Stomach (tissue), 9 donors: Measurements from ENCODE around the gene RASL12. TPM values are rescaled to one million over a fixed set of nuclear protein-coding genes. Genes with fewer than 3 reads are reported as not detected.
A peak's percentile ranks its signal among the peaks of the same experiment; 100 is the strongest.

Experiments
- DNase-seq, 2 donors: peaks; one replicate each; pipeline versions ENCODE4 v3.0.0 to v3.0.0-alpha.2; 2013 to 2019
- H3K27ac ChIP-seq, 5 donors: fragments of 200-600 bp in 4 of 5; sonication (generic) in 4 of 5; one replicate each; pipeline ENCODE4 v1.5.1; 2013 to 2019; ENCODE audit warnings: mild to moderate bottlenecking in 1 of 5, moderate library complexity in 1 of 5
- H3K27me3 ChIP-seq, 3 donors: fragments of 200-600 bp; sonication (generic); one replicate each; pipeline ENCODE4 v1.5.1; 2017 to 2019; ENCODE audit warnings: mixed run types in 1 of 3
- H3K36me3 ChIP-seq, 4 donors: fragments of 200-600 bp; sonication (generic); 1 replicate in 3 of 4; 2 replicates in 1 of 4; pipeline ENCODE4 v1.5.1; 2016 to 2019
- H3K4me1 ChIP-seq, 4 donors: fragments of 200-600 bp; sonication (generic); one replicate each; pipeline ENCODE4 v1.5.1; 2016 to 2019
- H3K4me3 ChIP-seq, 4 donors: fragments of 200-600 bp; sonication (generic) in 3 of 4; one replicate each; pipeline ENCODE4 v1.5.1; 2016 to 2019; ENCODE audit warnings: mild to moderate bottlenecking in 1 of 4
- H3K9me3 ChIP-seq, 4 donors: fragments of 200-600 bp; sonication (generic); one replicate each; pipeline ENCODE4 v1.5.1; 2016 to 2019
- EP300 ChIP-seq: sonication (generic); formaldehyde crosslinking; IDR thresholded peaks from one replicate; pipeline ENCODE4 v1.6.1; 2017; ENCODE audit warnings: antibody characterized with exemption
- POLR2A ChIP-seq, 4 donors: fragments of 450-650 bp; IDR thresholded peaks; one replicate each; pipeline ENCODE4 v1.6.1; 2016; ENCODE audit warnings: antibody characterized with exemption in 4 of 4, control low read depth in 2 of 4, mild to moderate bottlenecking in 1 of 4, moderate library complexity in 1 of 4
- POLR2AphosphoS5 ChIP-seq, 3 donors: sonication (generic); formaldehyde crosslinking; IDR thresholded peaks; one replicate each; pipeline ENCODE4 v1.6.1; 2016; ENCODE audit warnings: antibody characterized with exemption in 3 of 3
- WGBS, 5 donors: extraction: QIAGEN DNeasy Blood & Tissue Kit in 3 of 5; methylation state at CpG; one replicate each; pipeline versions ENCODE4 v1.1.5 to v1.1.7; 2013 to 2018; 5-methylcytosine and 5-hydroxymethylcytosine counted together
- intact Hi-C: fragments of 100-400 bp; cut with DNase I; formaldehyde crosslinking; loops from one replicate; pipeline ENCODE4 v1.15.1; 2023; ENCODE audit warnings: low total_unique reads
- polyA plus RNA-seq, 3 donors: library from polyadenylated mRNA; stranded (reverse); fragments of 200-250 nt; gene quantifications; one replicate each; pipeline ENCODE4 v1.2.3, GENCODE V29; 2013
- total RNA-seq, 5 donors: library from RNA; depleted of rRNA; stranded (reverse); fragments of >200 nt; gene quantifications; one replicate each; pipeline versions ENCODE4 v1.1.0 to v1.2.3, GENCODE V29; 2014 to 2016
- TF ChIP-seq, protein P1 (sequence below), 7 experiments: fragments of 450-650 bp in 4 of 7; fragments of 200-600 bp in 3 of 7; sonication (generic) in 3 of 7; IDR thresholded peaks; one replicate each; pipeline ENCODE4 v1.5.1; 2016 to 2019; ENCODE audit warnings: antibody characterized with exemption in 7 of 7, control low read depth in 2 of 7, mild to moderate bottlenecking in 1 of 7
- donor health status: healthy with polysubstance abuse.
- donor health status: Bipolar disorder and iron deficiency.
- donor health status: healthy.

The RASL12 gene
- total and polyA plus RNA-seq, 8 donors: 0.58 to 27.7 (median 10.9) TPM

- intact Hi-C loops: no loop called here
- Histone ChIP-seq H3K27ac (peak overlapping the region; percentile 42 to 88 (median 79)), H3K36me3 (no peaks in the 10 kb centered on the region), H3K27me3 (peaks cover 4 to 46% (median 22%) of the 10 kb centered on the region in 3 donors), H3K9me3 (no peaks in the 10 kb centered on the region), H3K4me1 (peaks cover 41 to 56% (median 45%) of the 10 kb centered on the region in 4 donors), H3K4me3 (no peak overlapping the region)
- WGBS, 5 donors: 56 to 75% (median 68%) methylated on average over 1 of the region's 1 CpG
- TF ChIP-seq POLR2AphosphoS5 (IDR thresholded peaks at IDR 0.05): peak in 2 of 3 donors; percentile 18 to 63
- TF ChIP-seq, protein P1, sequence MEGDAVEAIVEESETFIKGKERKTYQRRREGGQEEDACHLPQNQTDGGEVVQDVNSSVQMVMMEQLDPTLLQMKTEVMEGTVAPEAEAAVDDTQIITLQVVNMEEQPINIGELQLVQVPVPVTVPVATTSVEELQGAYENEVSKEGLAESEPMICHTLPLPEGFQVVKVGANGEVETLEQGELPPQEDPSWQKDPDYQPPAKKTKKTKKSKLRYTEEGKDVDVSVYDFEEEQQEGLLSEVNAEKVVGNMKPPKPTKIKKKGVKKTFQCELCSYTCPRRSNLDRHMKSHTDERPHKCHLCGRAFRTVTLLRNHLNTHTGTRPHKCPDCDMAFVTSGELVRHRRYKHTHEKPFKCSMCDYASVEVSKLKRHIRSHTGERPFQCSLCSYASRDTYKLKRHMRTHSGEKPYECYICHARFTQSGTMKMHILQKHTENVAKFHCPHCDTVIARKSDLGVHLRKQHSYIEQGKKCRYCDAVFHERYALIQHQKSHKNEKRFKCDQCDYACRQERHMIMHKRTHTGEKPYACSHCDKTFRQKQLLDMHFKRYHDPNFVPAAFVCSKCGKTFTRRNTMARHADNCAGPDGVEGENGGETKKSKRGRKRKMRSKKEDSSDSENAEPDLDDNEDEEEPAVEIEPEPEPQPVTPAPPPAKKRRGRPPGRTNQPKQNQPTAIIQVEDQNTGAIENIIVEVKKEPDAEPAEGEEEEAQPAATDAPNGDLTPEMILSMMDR (IDR thresholded peaks at IDR 0.05): no peak
- DNase-seq: peak in 1 of 2 donors; percentile 91
These were observed 1.4 kb upstream of the RASL12 start for GRCh38 chr15:65069179-65069578.

GRCh38 chr15:65068403-65068788 lies 605 bp upstream of the RASL12 start:
- Histone ChIP-seq H3K27me3 (peaks cover 4 to 46% (median 22%) of the 10 kb centered on the region in 3 donors), H3K27ac (peak overlapping the region; percentile 72 to 88 (median 79)), H3K4me1 (peaks cover 41 to 56% (median 45%) of the 10 kb centered on the region in 4 donors), H3K9me3 (no peaks in the 10 kb centered on the region), H3K36me3 (no peaks in the 10 kb centered on the region), H3K4me3 (peak overlapping the region; percentile 44 to 51 (median 46))
- 71 to 86% (median 79%) methylated on average over 3 of the region's 3 CpGs for WGBS, 5 donors
- TF ChIP-seq, protein P1 (IDR thresholded peaks at IDR 0.05): no peak
- TF ChIP-seq POLR2A (IDR thresholded peaks at IDR 0.05): no peak
- TF ChIP-seq EP300: no peak
- TF ChIP-seq POLR2AphosphoS5 (IDR thresholded peaks at IDR 0.05): no peak
- intact Hi-C loops: no loop called here
- DNase-seq: no peak

- Histone ChIP-seq H3K9me3 (no peaks in the 10 kb centered on the region), H3K27me3 (peaks cover 4 to 46% (median 22%) of the 10 kb centered on the region in 3 donors), H3K4me1 (peaks cover 40 to 59% (median 47%) of the 10 kb centered on the region in 4 donors), H3K4me3 (peak overlapping the region; percentile 44 to 51 (median 46)), H3K36me3 (no peaks in the 10 kb centered on the region), H3K27ac (peak overlapping the region; percentile 72 to 88 (median 79))
- WGBS, 5 donors: 13 to 28% (median 19%) methylated on average over 7 to 8 of the region's 8 CpGs
- DNase-seq: no peak
- TF ChIP-seq POLR2A (IDR thresholded peaks at IDR 0.05): no peak
- TF ChIP-seq EP300: no peak
- no peak for TF ChIP-seq POLR2AphosphoS5 (IDR thresholded peaks at IDR 0.05)
- TF ChIP-seq, protein P1 (IDR thresholded peaks at IDR 0.05): no peak
- intact Hi-C loops: no loop called here
These were observed 510 bp downstream of the RASL12 start for GRCh38 chr15:65067317-65067644.

DNA sequence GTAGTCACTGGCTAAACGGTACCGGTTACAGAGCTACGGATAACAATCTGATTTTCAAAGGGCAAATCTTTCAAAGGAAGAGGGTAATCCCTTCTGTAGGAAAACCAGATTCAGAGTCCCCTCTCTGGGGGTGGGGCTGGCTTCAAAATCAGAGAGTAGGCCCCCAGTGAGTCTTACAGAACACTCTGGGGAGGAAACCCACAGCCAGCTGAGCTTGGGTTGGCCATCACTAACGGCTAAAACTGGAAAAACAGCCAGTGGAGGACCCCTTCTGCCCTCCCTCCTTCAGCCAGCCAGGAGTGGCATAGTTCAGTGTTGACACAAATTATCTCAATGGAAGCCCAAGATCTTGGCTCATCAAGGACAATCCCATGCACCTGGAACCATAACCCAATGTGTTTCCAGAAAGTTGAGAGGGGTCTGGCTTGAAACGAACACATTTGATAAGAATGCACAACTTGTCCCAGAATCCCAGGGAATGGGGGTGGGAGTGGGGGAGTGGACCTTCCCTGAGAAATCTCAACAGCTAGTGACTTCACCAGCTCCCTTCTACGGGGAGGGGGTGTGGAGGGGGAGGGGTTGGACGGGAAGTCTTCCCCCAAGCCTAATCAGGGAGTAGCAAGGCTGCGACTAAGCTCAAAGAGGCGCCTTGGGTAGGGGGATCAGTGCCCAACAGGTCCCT lies 1.0 kb downstream of the RASL12 start:
- intact Hi-C loops: no loop called here
- peak in 1 of 2 donors; percentile 83 for DNase-seq
- H3K27ac ChIP-seq: peak overlapping the region in 4 of 5 donors; percentile 72 to 88 (median 82)
- no peaks in the 10 kb centered on the region for H3K36me3 ChIP-seq
- TF ChIP-seq, protein P1 (IDR thresholded peaks at IDR 0.05): no peak
- TF ChIP-seq EP300 (no peak), POLR2A (IDR thresholded peaks at IDR 0.05) (no peak), POLR2AphosphoS5 (IDR thresholded peaks at IDR 0.05) (no peak)
- H3K4me3 ChIP-seq: peak overlapping the region; percentile 44 to 51 (median 46)
- H3K9me3 ChIP-seq: no peaks in the 10 kb centered on the region
- 26 to 41% (median 33%) methylated on average over 8 to 9 of the region's 9 CpGs for WGBS, 5 donors
- peaks cover 35 to 54% (median 44%) of the 10 kb centered on the region in 4 donors for H3K4me1 ChIP-seq
- H3K27me3 ChIP-seq: peaks cover 4 to 46% (median 22%) of the 10 kb centered on the region in 3 donors
